Spleen (tissue), 11 donors: ENCODE data around the gene SRRM1. TPM values are rescaled to one million over a fixed set of nuclear protein-coding genes. Genes with fewer than 3 reads are reported as not detected.
"Not testable (repeated sequence)": the region's sequence is repeated elsewhere in the genome, so short reads cannot be mapped to it uniquely, and the experiment has no call there.

Experiments used
- DNase-seq: peaks from one replicate; pipeline ENCODE4 v3.0.0-alpha.2; 2020
- H3K27ac ChIP-seq, 8 donors: fragments of 200-600 bp; sonication (generic) in 7 of 8; 1 replicate in 4 of 8; 2 replicates in 4 of 8; pipeline versions ENCODE4 v1.5.0 to v1.8.0; 2016 to 2021; ENCODE audit warnings: inconsistent platforms in 4 of 8, mild to moderate bottlenecking in 4 of 8, moderate library complexity in 1 of 8
- H3K27me3 ChIP-seq, 7 donors: fragments of 200-600 bp; sonication (generic) in 6 of 7; replicated peaks in 1 of 7; 1 replicate in 4 of 7; 2 replicates in 3 of 7; pipeline versions ENCODE4 v1.5.0 to v1.8.0; 2016 to 2021; ENCODE audit warnings: inconsistent platforms in 3 of 7, mild to moderate bottlenecking in 1 of 7
- H3K36me3 ChIP-seq, 6 donors: fragments of 200-600 bp; sonication (generic) in 5 of 6; 1 replicate in 4 of 6; 2 replicates in 2 of 6; pipeline versions ENCODE4 v1.5.0 to v1.8.0; 2016 to 2021; ENCODE audit warnings: inconsistent platforms in 2 of 6
- H3K4me1 ChIP-seq, 6 donors: fragments of 200-600 bp; sonication (generic) in 5 of 6; 1 replicate in 3 of 6; 2 replicates in 3 of 6; pipeline versions ENCODE4 v1.5.0 to v1.8.0; 2016 to 2021; ENCODE audit warnings: inconsistent platforms in 3 of 6
- H3K4me3 ChIP-seq, 8 donors: fragments of 200-600 bp; sonication (generic) in 7 of 8; 1 replicate in 4 of 8; 2 replicates in 4 of 8; pipeline versions ENCODE4 v1.5.0 to v1.8.0; 2016 to 2021; ENCODE audit warnings: inconsistent platforms in 4 of 8, mild to moderate bottlenecking in 4 of 8, moderate library complexity in 2 of 8
- H3K9me3 ChIP-seq, 8 donors: fragments of 200-600 bp; sonication (generic) in 7 of 8; 1 replicate in 4 of 8; 2 replicates in 4 of 8; pipeline versions ENCODE4 v1.5.0 to v1.8.0; 2016 to 2021; ENCODE audit warnings: inconsistent platforms in 4 of 8
- POLR2A ChIP-seq, 3 donors: fragments of 450-650 bp; IDR thresholded peaks; one replicate each; pipeline ENCODE4 v1.5.1; 2017; ENCODE audit warnings: antibody characterized with exemption in 3 of 3, mild to moderate bottlenecking in 1 of 3
- POLR2AphosphoS5 ChIP-seq, 3 donors: sonication (generic); formaldehyde crosslinking; IDR thresholded peaks; one replicate each; pipeline ENCODE4 v1.5.1; 2017; ENCODE audit warnings: antibody characterized with exemption in 3 of 3
- WGBS, 5 donors: extraction: QIAGEN DNeasy Blood & Tissue Kit in 3 of 5; methylation state at CpG; one replicate each; pipeline versions ENCODE4 v1.1.5 to v1.1.7; 2013 to 2018; 5-methylcytosine and 5-hydroxymethylcytosine counted together
- intact Hi-C: fragments of 100-400 bp; cut with DNase I; formaldehyde crosslinking; loops from one replicate; pipeline ENCODE4 v1.15.0; 2023; ENCODE audit warnings: low total_unique reads
- polyA plus RNA-seq, 3 donors: library from polyadenylated mRNA; stranded (reverse); fragments of 200-250 nt; gene quantifications; one replicate each; pipeline ENCODE4 v1.2.1, GENCODE V29; 2013
- small RNA-seq, 4 donors: library from RNA; depleted of rRNA; stranded (forward); fragments of <200 nt; gene quantifications; one replicate each; pipeline ENCODE3, GENCODE V24; 2016
- total RNA-seq, 7 donors: library from RNA; depleted of rRNA in 3 of 7; stranded (reverse); fragments of >200 nt in 3 of 7; fragmentation: NEBNext Ultra II Directional in 4 of 7; extraction: Animal tissue kit (Norgen Biotek cat#: 25700) in 4 of 7; gene quantifications; one replicate each; pipeline versions ENCODE4 v1.1.0 to v1.2.1, GENCODE V29; 2016 to 2021
- TF ChIP-seq, protein P1 (sequence below), 11 experiments: fragments of 200-600 bp in 7 of 11; fragments of 450-650 bp in 4 of 11; sonication (generic) in 4 of 11; IDR thresholded peaks in 8 of 11; conservative IDR thresholded peaks in 3 of 11; 1 replicate in 7 of 11; 2 replicates in 4 of 11; pipeline versions ENCODE4 v1.4.0 to v1.8.0; 2016 to 2021; ENCODE audit warnings: antibody characterized with exemption in 11 of 11, inconsistent platforms in 4 of 11, mild to moderate bottlenecking in 1 of 11
- donor health status: healthy with polysubstance abuse.
- donor health status: DM: no; HTN: no; CAD: no; lungs with moderate emphysema.
- donor health status: DM: no; HTN: no; CAD: no.
- donor health status: Bipolar disorder and iron deficiency.
- donor health status: healthy.
- donor health status: DM: no; HTN: no; CAD: no.
- donor health status: DM: yes; HTN: yes; CAD: no.

Gene SRRM1
- total and polyA plus RNA-seq, 10 donors, result 25.6 to 169 (median 134) TPM

DNA sequence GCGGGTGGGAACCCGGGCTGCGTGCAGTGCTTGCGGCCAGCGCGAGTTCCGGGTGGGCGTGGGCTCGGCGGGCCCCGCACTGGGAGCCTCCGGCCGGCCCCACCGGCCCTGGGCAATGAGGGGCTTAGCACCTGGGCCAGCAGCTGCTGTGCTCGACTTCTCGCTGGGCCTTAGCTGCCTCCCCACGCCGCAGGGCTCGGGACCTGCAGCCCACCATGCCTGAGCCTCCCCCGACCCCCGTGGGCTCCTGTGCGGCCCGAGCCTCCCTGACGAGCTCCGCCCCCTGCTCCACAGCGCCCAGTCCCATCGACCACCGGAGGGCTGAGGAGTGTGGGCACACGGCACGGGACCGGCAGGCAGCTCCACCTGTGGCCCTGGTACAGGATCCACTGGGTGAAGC is 78.4 kb downstream of the SRRM1 start:
- Histone ChIP-seq H3K27ac (peak overlapping the region in 3 of 8 donors; percentile 69 to 81 (median 70)), H3K4me1 (peaks cover 0 to 71% (median 19%) of the 10 kb centered on the region in 6 donors), H3K9me3 (no peaks in the 10 kb centered on the region), H3K36me3 (no peaks in the 10 kb centered on the region), H3K27me3 (no peaks in the 10 kb centered on the region), H3K4me3 (no peak overlapping the region)
- 91 to 99% (median 93%) methylated on average over 13 to 31 of the region's 31 CpGs for WGBS, 5 donors
- TF ChIP-seq POLR2A (IDR thresholded peaks at IDR 0.05) (no peak), POLR2AphosphoS5 (IDR thresholded peaks at IDR 0.05) (no peak)
- TF ChIP-seq, protein P1, sequence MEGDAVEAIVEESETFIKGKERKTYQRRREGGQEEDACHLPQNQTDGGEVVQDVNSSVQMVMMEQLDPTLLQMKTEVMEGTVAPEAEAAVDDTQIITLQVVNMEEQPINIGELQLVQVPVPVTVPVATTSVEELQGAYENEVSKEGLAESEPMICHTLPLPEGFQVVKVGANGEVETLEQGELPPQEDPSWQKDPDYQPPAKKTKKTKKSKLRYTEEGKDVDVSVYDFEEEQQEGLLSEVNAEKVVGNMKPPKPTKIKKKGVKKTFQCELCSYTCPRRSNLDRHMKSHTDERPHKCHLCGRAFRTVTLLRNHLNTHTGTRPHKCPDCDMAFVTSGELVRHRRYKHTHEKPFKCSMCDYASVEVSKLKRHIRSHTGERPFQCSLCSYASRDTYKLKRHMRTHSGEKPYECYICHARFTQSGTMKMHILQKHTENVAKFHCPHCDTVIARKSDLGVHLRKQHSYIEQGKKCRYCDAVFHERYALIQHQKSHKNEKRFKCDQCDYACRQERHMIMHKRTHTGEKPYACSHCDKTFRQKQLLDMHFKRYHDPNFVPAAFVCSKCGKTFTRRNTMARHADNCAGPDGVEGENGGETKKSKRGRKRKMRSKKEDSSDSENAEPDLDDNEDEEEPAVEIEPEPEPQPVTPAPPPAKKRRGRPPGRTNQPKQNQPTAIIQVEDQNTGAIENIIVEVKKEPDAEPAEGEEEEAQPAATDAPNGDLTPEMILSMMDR (IDR thresholded peaks at IDR 0.05 in 8 of 11, conservative IDR thresholded peaks at IDR 0.05 in 3 of 11), result no peak
- intact Hi-C loops, result no loop called here
- DNase-seq, result no peak

DNA sequence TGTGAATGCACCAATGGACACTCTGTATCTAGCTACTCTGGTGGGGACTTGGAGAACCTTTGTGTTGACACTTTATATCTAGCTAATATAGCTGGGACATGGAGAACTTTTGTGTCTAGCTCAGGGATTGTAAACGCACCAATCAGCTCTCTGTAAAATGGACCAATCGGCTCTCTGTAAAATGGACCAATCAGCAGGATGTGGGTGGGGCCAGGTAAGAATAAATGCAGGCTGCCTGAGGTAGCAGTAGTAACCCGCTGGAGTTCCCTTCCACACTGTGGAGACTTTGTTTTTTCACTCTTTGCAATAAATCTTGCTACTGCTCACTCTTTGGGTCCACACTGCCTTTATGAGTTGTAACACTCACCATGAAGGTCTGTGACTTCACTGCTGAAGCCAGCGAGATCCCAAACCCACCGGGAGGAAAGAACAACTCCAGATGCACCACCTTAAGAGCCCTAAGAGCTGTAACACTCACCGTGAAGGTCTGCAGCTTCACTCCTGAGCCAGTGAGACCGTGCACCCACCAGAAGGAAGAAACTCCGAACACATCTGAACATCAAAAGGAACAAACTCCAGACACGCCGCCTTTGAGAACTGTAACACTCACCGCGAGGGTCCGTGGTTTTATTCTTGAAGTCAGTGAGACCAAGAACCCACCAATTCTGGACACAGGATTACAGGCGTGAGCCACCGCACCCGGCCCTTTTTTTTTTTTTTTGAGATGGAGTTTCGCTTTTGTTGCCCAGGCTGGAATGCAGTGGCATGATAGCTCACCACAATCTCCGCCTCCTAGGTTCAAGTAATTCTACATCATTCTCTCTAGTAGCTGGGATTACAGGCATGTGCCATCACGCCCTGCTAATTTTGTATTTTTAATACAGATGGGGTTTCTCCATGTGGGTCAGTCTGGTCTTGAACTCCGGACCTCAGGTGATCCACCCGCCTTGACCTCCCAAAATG is 79.3 kb downstream of the SRRM1 start:
- 78 to 82% (median 82%) methylated on average over 21 of the region's 21 CpGs for WGBS, 5 donors
- Histone ChIP-seq H3K4me1 (peaks cover 0 to 79% (median 27%) of the 10 kb centered on the region in 6 donors), H3K4me3 (peak overlapping the region in 1 of 8 donors; percentile 30)
- H3K27ac ChIP-seq, H3K27me3 ChIP-seq, DNase-seq, H3K9me3 ChIP-seq, H3K36me3 ChIP-seq, intact Hi-C loops: not testable (repeated sequence)

Small RNA genes lying within 50 kb of the gene (small RNA-seq; reads per million reads assigned to genes)
- 0 reads per million in 4 donors for gene RF00019

Other genes with a start within 250 kb of the SRRM1 start
- gene STPG1, start 229.5 kb upstream of the SRRM1 start, total RNA-seq, result 1 to 10 TPM; 1.5 to 5.8 (median 5.1) TPM
- 1 to 10 TPM; 1.8 to 3.0 (median 2.3) TPM for gene STPG1, start 229.5 kb upstream of the SRRM1 start, polyA plus RNA-seq
- 10 to 100 TPM; 19.6 to 49.2 (median 25.4) TPM for gene NIPAL3, start 227.5 kb upstream of the SRRM1 start, total RNA-seq
- gene NIPAL3, start 227.5 kb upstream of the SRRM1 start, polyA plus RNA-seq, result 1 to 10 TPM; 5.3 to 6.4 (median 5.7) TPM
- 10 to 100 TPM; 14.4 to 21.7 (median 17.9) TPM for gene RCAN3, start 140.5 kb upstream of the SRRM1 start, total RNA-seq
- 1 to 10 TPM; 6.1 to 7.2 (median 6.4) TPM for gene RCAN3, start 140.5 kb upstream of the SRRM1 start, polyA plus RNA-seq
- under 1 TPM in 3 of 7 donors, not detected in 4; 0.09 to 0.22 (median 0.20) TPM for gene NCMAP, start 87.2 kb upstream of the SRRM1 start, total RNA-seq
- under 1 TPM in 2 of 3 donors, not detected in 1; 0.03 to 0.10 TPM for gene NCMAP, start 87.2 kb upstream of the SRRM1 start, polyA plus RNA-seq
- 10 to 100 TPM; 60.9 to 99.6 (median 73.8) TPM for gene CLIC4, start 102.1 kb downstream of the SRRM1 start, total RNA-seq
- 10 to 100 TPM; 17.0 to 32.2 (median 27.0) TPM for gene CLIC4, start 102.1 kb downstream of the SRRM1 start, polyA plus RNA-seq